Thyroid gland (tissue), 4 donors: ENCODE data around the gene SYT13. TPM values are rescaled to one million over a fixed set of nuclear protein-coding genes. Genes with fewer than 3 reads are reported as not detected.
A peak's percentile ranks its signal among the peaks of the same experiment; 100 is the strongest.
"Not testable (repeated sequence)": the region's sequence is repeated elsewhere in the genome, so short reads cannot be mapped to it uniquely, and the experiment has no call there.

Experiments used
- DNase-seq, 2 donors: peaks; one replicate each; pipeline ENCODE4 v3.0.0-alpha.2; 2019
- H3K27ac ChIP-seq, 3 donors: fragments of 200-600 bp; sonication (generic); 1 replicate in 2 of 3; 2 replicates in 1 of 3; pipeline ENCODE4 v1.5.1; 2016 to 2019; ENCODE audit warnings: mild to moderate bottlenecking in 1 of 3, moderate library complexity in 1 of 3
- H3K27me3 ChIP-seq: fragments of 200-600 bp; sonication (generic); one replicate; pipeline ENCODE4 v1.5.1; 2019
- H3K36me3 ChIP-seq, 2 donors: fragments of 200-600 bp; sonication (generic); one replicate each; pipeline ENCODE4 v1.5.1; 2016 to 2019
- H3K4me1 ChIP-seq, 2 donors: fragments of 200-600 bp; sonication (generic); one replicate each; pipeline ENCODE4 v1.5.1; 2017 to 2019
- H3K4me3 ChIP-seq, 3 donors: fragments of 200-600 bp; sonication (generic); replicated peaks in 1 of 3; 1 replicate in 2 of 3; 2 replicates in 1 of 3; pipeline ENCODE4 v1.5.1; 2016; ENCODE audit warnings: mild to moderate bottlenecking in 1 of 3
- H3K9me3 ChIP-seq: fragments of 200-600 bp; sonication (generic); one replicate; pipeline ENCODE4 v1.5.1; 2017
- CTCF ChIP-seq, 6 experiments: fragments of 200-600 bp in 3 of 6; fragments of 450-650 bp in 3 of 6; sonication (generic) in 3 of 6; IDR thresholded peaks; one replicate each; pipeline ENCODE4 v1.5.1; 2016 to 2019; ENCODE audit warnings: antibody characterized with exemption in 6 of 6, mild to moderate bottlenecking in 2 of 6, inconsistent platforms in 1 of 6, moderate library complexity in 1 of 6
- POLR2A ChIP-seq, 2 donors: fragments of 450-650 bp; IDR thresholded peaks; one replicate each; pipeline ENCODE4 v1.6.1; 2017; ENCODE audit warnings: antibody characterized with exemption in 2 of 2, mild to moderate bottlenecking in 2 of 2, moderate library complexity in 1 of 2
- WGBS, 2 donors: methylation state at CpG; one replicate each; pipeline ENCODE4 v1.1.5; 2017; 5-methylcytosine and 5-hydroxymethylcytosine counted together
- intact Hi-C: fragments of 100-400 bp; cut with DNase I; formaldehyde crosslinking; loops from one replicate; pipeline ENCODE4 v1.15.1; 2023
- total RNA-seq, 4 donors: library from RNA; depleted of rRNA; stranded (reverse); fragments of >200 nt; gene quantifications; one replicate each; pipeline ENCODE4 v1.2.3, GENCODE V29; 2016

SYT13 gene
- total RNA-seq, 4 donors from 2014 or later, result 1.6 to 12.7 (median 4.3) TPM

- DNase-seq, result no peak
- 53 to 60% methylated on average over 7 of the region's 7 CpGs for WGBS, 2 donors
- no peaks in the 10 kb centered on the region for H3K4me1 ChIP-seq
- no peak overlapping the region for H3K4me3 ChIP-seq
- H3K27ac ChIP-seq, result no peak overlapping the region
- intact Hi-C loops, result loop anchor here (10.0 kb wide), 1 partner anchor 364 kb away; no protein-coding TSS in a partner anchor
- no peaks in the 10 kb centered on the region for H3K27me3 ChIP-seq
- TF ChIP-seq POLR2A (IDR thresholded peaks at IDR 0.05), result no peak
- no peak for TF ChIP-seq CTCF (IDR thresholded peaks at IDR 0.05)
- H3K36me3 ChIP-seq, result no peaks in the 10 kb centered on the region
- no peaks in the 10 kb centered on the region for H3K9me3 ChIP-seq
Measured at GRCh38 chr11:45298718-45299117, 12.6 kb upstream of the SYT13 start.

- no peaks in the 10 kb centered on the region for H3K9me3 ChIP-seq
- intact Hi-C loops, result loop anchor here (10.0 kb wide), 1 partner anchor 361 kb away; no protein-coding TSS in a partner anchor
- H3K36me3 ChIP-seq, result no peaks in the 10 kb centered on the region
- no peaks in the 10 kb centered on the region for H3K4me1 ChIP-seq
- TF ChIP-seq CTCF (IDR thresholded peaks at IDR 0.05) (no peak), POLR2A (IDR thresholded peaks at IDR 0.05) (no peak)
- H3K27me3 ChIP-seq, result no peaks in the 10 kb centered on the region
- DNase-seq, result peak; percentile 20
- no peak overlapping the region for H3K4me3 ChIP-seq
- 27 to 48% methylated on average over 3 of the region's 3 CpGs for WGBS, 2 donors
- H3K27ac ChIP-seq, result no peak overlapping the region
Measured at GRCh38 chr11:45296075-45296474, 9.9 kb upstream of the SYT13 start.

GRCh38 chr11:45294499-45294898 is 8.4 kb upstream of the SYT13 start:
- no peak overlapping the region for H3K4me3 ChIP-seq
- no peaks in the 10 kb centered on the region for H3K36me3 ChIP-seq
- H3K27me3 ChIP-seq, result no peaks in the 10 kb centered on the region
- no peak for TF ChIP-seq POLR2A (IDR thresholded peaks at IDR 0.05)
- TF ChIP-seq CTCF (IDR thresholded peaks at IDR 0.05), result no peak
- no peak for DNase-seq
- intact Hi-C loops, result loop anchor here (5.0 to 10.0 kb wide), 2 partner anchors 182 to 360 kb away; no protein-coding TSS in a partner anchor
- 80 to 85% methylated on average over 2 to 4 of the region's 4 CpGs for WGBS, 2 donors
- H3K4me1 ChIP-seq, result no peaks in the 10 kb centered on the region
- no peaks in the 10 kb centered on the region for H3K9me3 ChIP-seq
- no peak overlapping the region for H3K27ac ChIP-seq

- not testable (repeated sequence) for H3K4me1 ChIP-seq, H3K27me3 ChIP-seq, H3K27ac ChIP-seq, H3K36me3 ChIP-seq, H3K4me3 ChIP-seq, H3K9me3 ChIP-seq
- DNase-seq, result peak; percentile 86 to 87
- WGBS, 2 donors, result 22 to 30% methylated on average over 10 to 11 of the region's 11 CpGs
- TF ChIP-seq CTCF (IDR thresholded peaks at IDR 0.05), result peak in 4 of 6 experiments; percentile 33 to 74 (median 66)
- intact Hi-C loops, result loop anchor here (5.0 to 10.0 kb wide), 2 partner anchors 181 to 359 kb away; no protein-coding TSS in a partner anchor
Measured at GRCh38 chr11:45293566-45294192, 7.5 kb upstream of the SYT13 start.

GRCh38 chr11:45290586-45290985 is 4.4 kb upstream of the SYT13 start:
- Histone ChIP-seq H3K9me3 (no peaks in the 10 kb centered on the region), H3K4me3 (no peak overlapping the region), H3K27ac (no peak overlapping the region), H3K36me3 (no peaks in the 10 kb centered on the region), H3K4me1 (peaks cover 0 to 9% of the 10 kb centered on the region in 2 donors), H3K27me3 (no peaks in the 10 kb centered on the region)
- intact Hi-C loops, result loop anchor here (5.0 to 10.0 kb wide), 2 partner anchors 178 to 356 kb away; no protein-coding TSS in a partner anchor
- WGBS, 2 donors, result 80 to 100% methylated on average over 1 of the region's 1 CpG
- no peak for TF ChIP-seq POLR2A (IDR thresholded peaks at IDR 0.05)
- TF ChIP-seq CTCF (IDR thresholded peaks at IDR 0.05), result no peak
- DNase-seq, result no peak
